Nephron progenitor cell (in vitro differentiated cells): ENCODE measurements around the gene MLXIP.
"Not testable (repeated sequence)": the region's sequence is repeated elsewhere in the genome, so short reads cannot be mapped to it uniquely, and the experiment has no call there.

Experiments used
- DNase-seq: peaks from one replicate; pipeline ENCODE4 v3.0.0; 2021
- H3K27ac Mint-ChIP-seq: 2 replicates; pipeline ENCODE4 v1.8.0; 2021; ENCODE audit warnings: mild to moderate bottlenecking, moderate library complexity, mixed read lengths
- H3K27me3 Mint-ChIP-seq: 2 replicates; pipeline ENCODE4 v1.8.0; 2021; ENCODE audit warnings: mild to moderate bottlenecking, low read depth, mixed read lengths; ENCODE audit not compliant: poor library complexity
- H3K36me3 Mint-ChIP-seq: 2 replicates; pipeline ENCODE4 v1.8.0; 2021; ENCODE audit warnings: low read depth, mixed read lengths
- H3K4me1 Mint-ChIP-seq: 2 replicates; pipeline ENCODE4 v1.8.0; 2021; ENCODE audit warnings: mixed read lengths
- H3K4me3 Mint-ChIP-seq: 2 replicates; pipeline ENCODE4 v1.8.0; 2021; ENCODE audit warnings: mild to moderate bottlenecking, moderate library complexity, mixed read lengths
- H3K9me3 Mint-ChIP-seq: 2 replicates; pipeline ENCODE4 v1.8.0; 2021; ENCODE audit warnings: mild to moderate bottlenecking, moderate library complexity, mixed read lengths
- CTCF ChIP-seq: fragments of 200-600 bp; sonication (generic); IDR thresholded peaks from 2 replicates; pipeline ENCODE4 v1.5.0; 2021; ENCODE audit warnings: antibody characterized with exemption

Gene MLXIP

GRCh38 chr12:122051231-122051876 is 27.2 kb upstream of the MLXIP start:
- no peak for DNase-seq
- H3K9me3 Mint-ChIP-seq = no peaks in the 10 kb centered on the region
- H3K27me3 Mint-ChIP-seq = no peaks in the 10 kb centered on the region
- no peak overlapping the region for H3K4me3 Mint-ChIP-seq
- TF ChIP-seq CTCF = no peak
- peaks cover 7% of the 10 kb centered on the region for H3K4me1 Mint-ChIP-seq
- H3K27ac Mint-ChIP-seq = peak overlapping the region; percentile 86
- H3K36me3 Mint-ChIP-seq = peaks cover 45% of the 10 kb centered on the region

GRCh38 chr12:122052285-122052684 is 26.3 kb upstream of the MLXIP start:
- Mint-ChIP-seq H3K27me3 (no peaks in the 10 kb centered on the region), H3K4me3 (no peak overlapping the region), H3K4me1 (peaks cover 11% of the 10 kb centered on the region), H3K36me3 (peaks cover 52% of the 10 kb centered on the region), H3K27ac (peak overlapping the region; percentile 79), H3K9me3 (no peaks in the 10 kb centered on the region)
- no peak for DNase-seq
- TF ChIP-seq CTCF = no peak

DNA sequence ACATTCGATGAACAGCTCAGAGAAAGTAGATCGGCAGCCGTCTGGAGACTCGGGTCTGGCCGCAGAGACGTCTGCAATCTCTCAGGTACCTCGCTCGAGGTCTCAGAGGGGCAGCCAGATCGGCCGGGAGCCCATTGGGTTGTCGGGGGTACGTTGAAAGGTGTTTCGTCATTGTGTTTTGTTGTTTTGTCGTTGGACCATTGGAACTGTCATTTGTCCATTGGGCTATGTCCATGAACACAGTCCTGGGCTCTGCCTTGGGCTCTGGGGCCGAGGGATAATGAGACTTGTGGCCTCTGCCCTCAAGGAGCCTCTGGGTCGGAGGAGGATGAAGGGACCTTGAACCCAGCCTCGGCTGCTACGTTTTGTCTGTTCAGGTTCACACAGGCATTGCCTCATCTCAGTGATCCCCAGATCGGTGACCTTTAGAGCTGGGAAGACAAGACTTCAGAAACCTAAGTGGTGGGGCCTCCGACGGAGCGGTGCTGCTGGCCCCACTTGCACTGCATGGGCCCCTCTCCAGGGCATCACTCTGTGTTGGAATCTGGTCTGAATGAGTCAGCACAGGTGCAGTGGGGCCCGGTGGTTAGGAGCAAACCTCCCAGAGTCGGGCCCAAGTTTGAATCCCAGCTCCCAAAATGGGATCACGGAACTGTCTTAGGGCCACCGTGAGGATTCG is 23.6 kb upstream of the MLXIP start:
- no peak for TF ChIP-seq CTCF
- no peaks in the 10 kb centered on the region for H3K27me3 Mint-ChIP-seq
- H3K36me3 Mint-ChIP-seq = peaks cover 56% of the 10 kb centered on the region
- H3K9me3 Mint-ChIP-seq = no peaks in the 10 kb centered on the region
- no peak overlapping the region for H3K4me3 Mint-ChIP-seq
- peaks cover 24% of the 10 kb centered on the region for H3K4me1 Mint-ChIP-seq
- no peak overlapping the region for H3K27ac Mint-ChIP-seq
- DNase-seq = no peak

DNA sequence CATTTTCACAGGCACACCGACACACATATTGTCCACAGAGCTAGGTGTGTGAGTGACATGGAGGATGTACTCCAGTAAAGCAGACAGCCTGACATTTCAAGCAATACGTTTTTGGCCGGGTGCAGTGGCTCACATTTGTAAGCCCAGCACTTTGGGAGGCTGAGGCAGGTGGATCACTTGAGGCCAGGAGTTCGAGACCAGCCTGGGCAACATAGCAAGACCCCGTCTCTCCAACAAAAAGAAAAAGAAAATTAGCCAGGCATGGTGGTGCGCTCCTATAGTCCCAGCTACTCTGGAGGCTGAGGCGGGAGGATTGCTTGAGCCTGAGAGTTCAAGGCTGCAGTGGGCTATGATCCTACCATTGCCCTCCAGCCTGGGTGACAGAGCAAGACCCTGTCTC is 22.1 kb upstream of the MLXIP start:
- H3K4me3 Mint-ChIP-seq, H3K27me3 Mint-ChIP-seq, DNase-seq, H3K9me3 Mint-ChIP-seq: not testable (repeated sequence)
- H3K36me3 Mint-ChIP-seq = peaks cover 64% of the 10 kb centered on the region
- peaks cover 33% of the 10 kb centered on the region for H3K4me1 Mint-ChIP-seq
- peak overlapping the region; percentile 21 for H3K27ac Mint-ChIP-seq

- no peaks in the 10 kb centered on the region for H3K9me3 Mint-ChIP-seq
- H3K27ac Mint-ChIP-seq = peak overlapping the region; percentile 45
Observed at GRCh38 chr12:122057007-122057735, 21.4 kb upstream of the MLXIP start.

More at GRCh38 chr12:122057007-122057735, 21.4 kb upstream of the MLXIP start:
- no peak for TF ChIP-seq CTCF
- Mint-ChIP-seq H3K4me1 (peaks cover 38% of the 10 kb centered on the region), H3K4me3 (no peak overlapping the region), H3K36me3 (peaks cover 69% of the 10 kb centered on the region), H3K27me3 (no peaks in the 10 kb centered on the region)
- no peak for DNase-seq
